Astrocyte (in vitro differentiated cells and primary cell): Measurements from ENCODE around the gene CREB1.

ENCODE experiments used
- EZH2 ChIP-seq: IDR thresholded peaks from 2 replicates; pipeline ENCODE4 v1.6.1; 2012; ENCODE audit warnings: mild to moderate bottlenecking, low read length, inconsistent platforms; ENCODE audit not compliant: insufficient read depth
- TF ChIP-seq, protein P1 (sequence below): IDR thresholded peaks from 2 replicates; pipeline ENCODE4 v1.5.1; 2011; ENCODE audit warnings: low read depth, mild to moderate bottlenecking, inconsistent platforms, low read length, moderate library complexity; ENCODE audit not compliant: insufficient read depth

GRCh38 chr2:207506426-207506825 is 23.3 kb upstream of the CREB1 start:
- TF ChIP-seq, protein P1, sequence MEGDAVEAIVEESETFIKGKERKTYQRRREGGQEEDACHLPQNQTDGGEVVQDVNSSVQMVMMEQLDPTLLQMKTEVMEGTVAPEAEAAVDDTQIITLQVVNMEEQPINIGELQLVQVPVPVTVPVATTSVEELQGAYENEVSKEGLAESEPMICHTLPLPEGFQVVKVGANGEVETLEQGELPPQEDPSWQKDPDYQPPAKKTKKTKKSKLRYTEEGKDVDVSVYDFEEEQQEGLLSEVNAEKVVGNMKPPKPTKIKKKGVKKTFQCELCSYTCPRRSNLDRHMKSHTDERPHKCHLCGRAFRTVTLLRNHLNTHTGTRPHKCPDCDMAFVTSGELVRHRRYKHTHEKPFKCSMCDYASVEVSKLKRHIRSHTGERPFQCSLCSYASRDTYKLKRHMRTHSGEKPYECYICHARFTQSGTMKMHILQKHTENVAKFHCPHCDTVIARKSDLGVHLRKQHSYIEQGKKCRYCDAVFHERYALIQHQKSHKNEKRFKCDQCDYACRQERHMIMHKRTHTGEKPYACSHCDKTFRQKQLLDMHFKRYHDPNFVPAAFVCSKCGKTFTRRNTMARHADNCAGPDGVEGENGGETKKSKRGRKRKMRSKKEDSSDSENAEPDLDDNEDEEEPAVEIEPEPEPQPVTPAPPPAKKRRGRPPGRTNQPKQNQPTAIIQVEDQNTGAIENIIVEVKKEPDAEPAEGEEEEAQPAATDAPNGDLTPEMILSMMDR, result no peak
- no peak for TF ChIP-seq EZH2
